ENCODE results near the gene FBXO28. TPM values are rescaled to one million over a fixed set of nuclear protein-coding genes. Genes with fewer than 3 reads are reported as not detected.

The FBXO28 gene
- total RNA-seq, 1 donor from 2014 or later, result 33.5 TPM

GRCh38 chr1:224192082-224192788 lies 78.3 kb downstream of the FBXO28 start:
- Mint-ChIP-seq H3K4me3 (ENCODE audit: low read depth) (no peak overlapping the region), H3K27me3 (no peaks in the 10 kb centered on the region), H3K36me3 (ENCODE audit: insufficient read depth) (peaks cover 7% of the 10 kb centered on the region), H3K4me1 (ENCODE audit: low read depth) (peaks cover 4% of the 10 kb centered on the region), H3K9me3 (ENCODE audit: low read depth) (peaks cover 4% of the 10 kb centered on the region), H3K27ac (no peak overlapping the region)
- DNase-seq (ENCODE audit: low spot score, unreplicated experiment), result no peak
- TF ChIP-seq, protein P1, sequence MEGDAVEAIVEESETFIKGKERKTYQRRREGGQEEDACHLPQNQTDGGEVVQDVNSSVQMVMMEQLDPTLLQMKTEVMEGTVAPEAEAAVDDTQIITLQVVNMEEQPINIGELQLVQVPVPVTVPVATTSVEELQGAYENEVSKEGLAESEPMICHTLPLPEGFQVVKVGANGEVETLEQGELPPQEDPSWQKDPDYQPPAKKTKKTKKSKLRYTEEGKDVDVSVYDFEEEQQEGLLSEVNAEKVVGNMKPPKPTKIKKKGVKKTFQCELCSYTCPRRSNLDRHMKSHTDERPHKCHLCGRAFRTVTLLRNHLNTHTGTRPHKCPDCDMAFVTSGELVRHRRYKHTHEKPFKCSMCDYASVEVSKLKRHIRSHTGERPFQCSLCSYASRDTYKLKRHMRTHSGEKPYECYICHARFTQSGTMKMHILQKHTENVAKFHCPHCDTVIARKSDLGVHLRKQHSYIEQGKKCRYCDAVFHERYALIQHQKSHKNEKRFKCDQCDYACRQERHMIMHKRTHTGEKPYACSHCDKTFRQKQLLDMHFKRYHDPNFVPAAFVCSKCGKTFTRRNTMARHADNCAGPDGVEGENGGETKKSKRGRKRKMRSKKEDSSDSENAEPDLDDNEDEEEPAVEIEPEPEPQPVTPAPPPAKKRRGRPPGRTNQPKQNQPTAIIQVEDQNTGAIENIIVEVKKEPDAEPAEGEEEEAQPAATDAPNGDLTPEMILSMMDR (IDR thresholded peaks at IDR 0.05; ENCODE audit: unreplicated experiment), result no peak

DNA sequence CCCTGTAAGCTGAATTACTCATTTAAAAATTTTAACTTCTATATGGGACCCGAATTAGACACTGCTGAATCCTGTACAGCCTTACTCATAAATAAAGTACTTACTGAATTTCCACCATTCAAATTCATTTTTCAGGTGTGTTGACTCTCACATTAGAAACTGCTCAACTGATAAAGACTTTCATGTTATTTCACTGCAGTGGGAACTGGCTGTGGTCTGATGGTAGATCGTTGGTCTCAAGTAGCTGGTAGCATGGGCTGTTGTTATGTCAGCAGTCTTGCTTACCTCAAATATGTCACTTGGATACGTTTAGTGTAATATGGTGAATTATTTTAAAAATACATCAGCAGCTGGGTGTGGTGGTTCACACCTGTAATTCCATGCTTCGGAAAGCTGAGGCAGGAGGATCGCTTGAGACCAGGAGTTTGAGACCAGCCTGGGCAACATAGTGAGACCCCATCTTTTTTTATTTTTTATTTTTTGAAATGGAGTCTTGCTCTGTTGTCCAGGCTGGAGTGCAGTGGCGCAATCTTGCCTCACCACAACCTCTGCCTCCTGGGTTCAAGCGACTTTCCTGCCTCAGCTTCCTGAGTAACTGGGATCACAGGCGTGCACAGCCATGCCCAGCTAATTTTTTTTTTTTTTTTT lies 79.5 kb downstream of the FBXO28 start:
- TF ChIP-seq, protein P1 (IDR thresholded peaks at IDR 0.05; ENCODE audit: unreplicated experiment), result no peak
- H3K4me3 Mint-ChIP-seq (ENCODE audit: low read depth), result no peak overlapping the region
- H3K4me1 Mint-ChIP-seq (ENCODE audit: low read depth), result peaks cover 4% of the 10 kb centered on the region
- peaks cover 7% of the 10 kb centered on the region for H3K36me3 Mint-ChIP-seq (ENCODE audit: insufficient read depth)
- no peak overlapping the region for H3K27ac Mint-ChIP-seq
- DNase-seq (ENCODE audit: low spot score, unreplicated experiment), result no peak
- H3K27me3 Mint-ChIP-seq, result no peaks in the 10 kb centered on the region
- peaks cover 2% of the 10 kb centered on the region for H3K9me3 Mint-ChIP-seq (ENCODE audit: low read depth)

GRCh38 chr1:224196813-224197600 lies 83.1 kb downstream of the FBXO28 start:
- DNase-seq (ENCODE audit: low spot score, unreplicated experiment), result no peak
- peaks cover 4% of the 10 kb centered on the region for H3K4me1 Mint-ChIP-seq (ENCODE audit: low read depth)
- H3K36me3 Mint-ChIP-seq (ENCODE audit: insufficient read depth), result peaks cover 4% of the 10 kb centered on the region
- TF ChIP-seq, protein P1 (IDR thresholded peaks at IDR 0.05; ENCODE audit: unreplicated experiment), result no peak
- no peaks in the 10 kb centered on the region for H3K27me3 Mint-ChIP-seq
- no peak overlapping the region for H3K27ac Mint-ChIP-seq
- no peak overlapping the region for H3K4me3 Mint-ChIP-seq (ENCODE audit: low read depth)
- no peaks in the 10 kb centered on the region for H3K9me3 Mint-ChIP-seq (ENCODE audit: low read depth)

- no peaks in the 10 kb centered on the region for H3K9me3 Mint-ChIP-seq (ENCODE audit: low read depth)
- peaks cover 4% of the 10 kb centered on the region for H3K4me1 Mint-ChIP-seq (ENCODE audit: low read depth)
- TF ChIP-seq, protein P1 (IDR thresholded peaks at IDR 0.05; ENCODE audit: unreplicated experiment), result no peak
- H3K36me3 Mint-ChIP-seq (ENCODE audit: insufficient read depth), result peaks cover 4% of the 10 kb centered on the region
- H3K27me3 Mint-ChIP-seq, result no peaks in the 10 kb centered on the region
- no peak overlapping the region for H3K4me3 Mint-ChIP-seq (ENCODE audit: low read depth)
- no peak for DNase-seq (ENCODE audit: low spot score, unreplicated experiment)
- H3K27ac Mint-ChIP-seq, result peak overlapping the region; percentile 27
Measured at GRCh38 chr1:224198572-224198971, 84.7 kb downstream of the FBXO28 start.

GRCh38 chr1:224199679-224200078 lies 85.8 kb downstream of the FBXO28 start:
- TF ChIP-seq, protein P1 (IDR thresholded peaks at IDR 0.05; ENCODE audit: unreplicated experiment), result no peak
- no peaks in the 10 kb centered on the region for H3K9me3 Mint-ChIP-seq (ENCODE audit: low read depth)
- peaks cover 4% of the 10 kb centered on the region for H3K36me3 Mint-ChIP-seq (ENCODE audit: insufficient read depth)
- no peak overlapping the region for H3K27ac Mint-ChIP-seq
- H3K4me1 Mint-ChIP-seq (ENCODE audit: low read depth), result peaks cover 6% of the 10 kb centered on the region
- no peak overlapping the region for H3K4me3 Mint-ChIP-seq (ENCODE audit: low read depth)
- DNase-seq (ENCODE audit: low spot score, unreplicated experiment), result no peak
- H3K27me3 Mint-ChIP-seq, result no peaks in the 10 kb centered on the region
